A673 (cell line): Measurements from ENCODE around the gene YIF1A. TPM values are rescaled to one million over a fixed set of nuclear protein-coding genes. Genes with fewer than 3 reads are reported as not detected.

Experiments
- BruUV-seq: library from RNA; stranded (reverse); fragments of 400-500 nt; replicated peaks from 2 replicates; lab custom pipeline; 2021; lab: Mats Ljungman, UMichigan
- CTCF ChIA-PET: fragments of 300-600 bp; sonication (Branson Sonifier 250); formaldehyde crosslinking; loops from one replicate; lab custom pipeline; 2022; ENCODE audit warnings: antibody characterized with exemption; lab: Charles Lee
- POLR2A ChIA-PET: fragments of 300-600 bp; sonication (Branson Sonifier 250); formaldehyde crosslinking; loops from one replicate; lab custom pipeline; 2022; ENCODE audit warnings: antibody characterized with exemption; ENCODE audit not compliant: low non-redundant PET; lab: Charles Lee
- DNase-seq: peaks from one replicate; pipeline ENCODE4 v3.0.0-alpha.2; 2015; ENCODE audit warnings: low spot score
- H3K27ac ChIP-seq: fragments of 200-600 bp; sonication (generic); 2 replicates; pipeline ENCODE4 v1.5.1; 2016; ENCODE audit warnings: mixed run types, low read depth, mild to moderate bottlenecking, mixed read lengths, antibody characterized with exemption, low read length; ENCODE audit not compliant: poor library complexity, severe bottlenecking
- H3K27me3 ChIP-seq: fragments of 200-600 bp; sonication (generic); replicated peaks from 2 replicates; pipeline ENCODE4 v1.6.1; 2017; ENCODE audit warnings: mixed run types, low read depth, mild to moderate bottlenecking, mixed read lengths, antibody characterized with exemption, low read length; ENCODE audit not compliant: insufficient read depth, poor library complexity
- H3K36me3 ChIP-seq: fragments of 200-600 bp; sonication (generic); 2 replicates; pipeline ENCODE4 v1.6.1; 2016; ENCODE audit warnings: mixed run types, mild to moderate bottlenecking, mixed read lengths, antibody characterized with exemption, low read length; ENCODE audit not compliant: insufficient read depth, poor library complexity, severe bottlenecking
- H3K4me1 ChIP-seq: fragments of 200-600 bp; sonication (generic); 2 replicates; pipeline ENCODE4 v1.6.1; 2017; ENCODE audit warnings: mixed run types, mild to moderate bottlenecking, mixed read lengths, antibody characterized with exemption, low read length; ENCODE audit not compliant: insufficient read depth, poor library complexity, severe bottlenecking
- H3K4me3 ChIP-seq: fragments of 200-600 bp; sonication (generic); 2 replicates; pipeline ENCODE4 v1.5.1; 2016; ENCODE audit warnings: low read depth, mixed run types, mild to moderate bottlenecking, mixed read lengths, low read length; ENCODE audit not compliant: poor library complexity, severe bottlenecking
- H3K9me3 ChIP-seq: fragments of 200-600 bp; sonication (generic); 2 replicates; pipeline ENCODE4 v1.6.1; 2016; ENCODE audit warnings: mixed run types, low read depth, mild to moderate bottlenecking, mixed read lengths, antibody characterized with exemption, low read length; ENCODE audit not compliant: poor library complexity, severe bottlenecking
- CTCF ChIP-seq: fragments of 300-800, 200-600 bp; sonication (generic); conservative IDR thresholded peaks from 2 replicates; pipeline ENCODE4 v1.5.1; 2017; ENCODE audit warnings: low read depth, mild to moderate bottlenecking, antibody characterized with exemption, low read length, moderate library complexity, mixed read lengths
- EZH2 ChIP-seq: fragments of 200-600 bp; sonication (generic); IDR thresholded peaks from 2 replicates; pipeline ENCODE4 v1.6.1; 2017; ENCODE audit warnings: borderline replicate concordance, low read depth, mild to moderate bottlenecking, mixed read lengths, antibody characterized with exemption, low read length; ENCODE audit not compliant: poor library complexity, severe bottlenecking
- intact Hi-C: fragments of 100-400 bp; cut with micrococcal nuclease; formaldehyde crosslinking; loops from one replicate; pipeline ENCODE4 v1.10.0; 2022; ENCODE audit not compliant: unreplicated experiment
- total RNA-seq: library from RNA; stranded (reverse); gene quantifications from 2 replicates; pipeline ENCODE4 v1.2.3, GENCODE V29; 2021

Gene YIF1A
- total RNA-seq, 1 experiment from 2014 or later = 125 TPM

GRCh38 chr11:66285250-66285947 is 3.5 kb downstream of the YIF1A start:
- no peak for DNase-seq
- H3K27me3 ChIP-seq = no peaks in the 10 kb centered on the region
- BruUV-seq = no TSS peak
- peaks cover 20% of the 10 kb centered on the region for H3K4me1 ChIP-seq
- H3K4me3 ChIP-seq = no peak overlapping the region
- peaks cover 5% of the 10 kb centered on the region for H3K36me3 ChIP-seq
- ChIA-PET POLR2A (no interaction called here), CTCF (interaction anchor here (0.5 kb wide), 1 partner anchor 373 kb away, joined by 3 read pairs; no protein-coding TSS in a partner anchor)
- H3K27ac ChIP-seq = no peak overlapping the region
- no peaks in the 10 kb centered on the region for H3K9me3 ChIP-seq
- intact Hi-C loops = no loop called here
- TF ChIP-seq CTCF = no peak
- no peak for TF ChIP-seq EZH2

- intact Hi-C loops = no loop called here
- TF ChIP-seq CTCF (no peak), EZH2 (no peak)
- H3K4me1 ChIP-seq = peaks cover 23% of the 10 kb centered on the region
- H3K27me3 ChIP-seq = no peaks in the 10 kb centered on the region
- BruUV-seq = no TSS peak
- ChIA-PET CTCF (no interaction called here), POLR2A (no interaction called here)
- no peak overlapping the region for H3K4me3 ChIP-seq
- DNase-seq = no peak
- H3K9me3 ChIP-seq = no peaks in the 10 kb centered on the region
- H3K36me3 ChIP-seq = peaks cover 5% of the 10 kb centered on the region
- H3K27ac ChIP-seq = no peak overlapping the region
These were observed 4.3 kb downstream of the YIF1A start for GRCh38 chr11:66284526-66285078.

GRCh38 chr11:66283461-66284105 is 5.4 kb downstream of the YIF1A start:
- BruUV-seq = no TSS peak
- intact Hi-C loops = no loop called here
- H3K4me1 ChIP-seq = peaks cover 31% of the 10 kb centered on the region
- CTCF ChIA-PET = interaction anchor here (0.6 to 0.8 kb wide), 2 partner anchors 11 to 17 kb away, joined by 3 to 7 read pairs; no protein-coding TSS in a partner anchor
- DNase-seq = no peak
- H3K4me3 ChIP-seq = no peak overlapping the region
- no peak overlapping the region for H3K27ac ChIP-seq
- POLR2A ChIA-PET = no interaction called here
- H3K9me3 ChIP-seq = no peaks in the 10 kb centered on the region
- no peaks in the 10 kb centered on the region for H3K27me3 ChIP-seq
- TF ChIP-seq EZH2 = no peak
- peak; percentile 16; the same call in 1 of the 2 replicates for TF ChIP-seq CTCF
- peaks cover 5% of the 10 kb centered on the region for H3K36me3 ChIP-seq
